H54 (cell line): ENCODE measurements around the gene SEPTIN6.
A peak's percentile ranks its signal among the peaks of the same experiment; 100 is the strongest.

ENCODE experiments used
- DNase-seq: peaks from one replicate; pipeline ENCODE4 v3.0.0; 2011; ENCODE audit warnings: low spot score, mixed read lengths; ENCODE audit not compliant: insufficient read length
- FAIRE-seq: peaks from 3 replicates; lab custom pipeline; 2011; peaks lifted over from hg19 to GRCh38; lab: Jason Lieb, UNC
- POLR2A ChIP-seq: IDR thresholded peaks from 2 replicates; pipeline ENCODE4 v1.6.1; 2011; ENCODE audit warnings: low read depth, mild to moderate bottlenecking, low read length

SEPTIN6 gene

DNA sequence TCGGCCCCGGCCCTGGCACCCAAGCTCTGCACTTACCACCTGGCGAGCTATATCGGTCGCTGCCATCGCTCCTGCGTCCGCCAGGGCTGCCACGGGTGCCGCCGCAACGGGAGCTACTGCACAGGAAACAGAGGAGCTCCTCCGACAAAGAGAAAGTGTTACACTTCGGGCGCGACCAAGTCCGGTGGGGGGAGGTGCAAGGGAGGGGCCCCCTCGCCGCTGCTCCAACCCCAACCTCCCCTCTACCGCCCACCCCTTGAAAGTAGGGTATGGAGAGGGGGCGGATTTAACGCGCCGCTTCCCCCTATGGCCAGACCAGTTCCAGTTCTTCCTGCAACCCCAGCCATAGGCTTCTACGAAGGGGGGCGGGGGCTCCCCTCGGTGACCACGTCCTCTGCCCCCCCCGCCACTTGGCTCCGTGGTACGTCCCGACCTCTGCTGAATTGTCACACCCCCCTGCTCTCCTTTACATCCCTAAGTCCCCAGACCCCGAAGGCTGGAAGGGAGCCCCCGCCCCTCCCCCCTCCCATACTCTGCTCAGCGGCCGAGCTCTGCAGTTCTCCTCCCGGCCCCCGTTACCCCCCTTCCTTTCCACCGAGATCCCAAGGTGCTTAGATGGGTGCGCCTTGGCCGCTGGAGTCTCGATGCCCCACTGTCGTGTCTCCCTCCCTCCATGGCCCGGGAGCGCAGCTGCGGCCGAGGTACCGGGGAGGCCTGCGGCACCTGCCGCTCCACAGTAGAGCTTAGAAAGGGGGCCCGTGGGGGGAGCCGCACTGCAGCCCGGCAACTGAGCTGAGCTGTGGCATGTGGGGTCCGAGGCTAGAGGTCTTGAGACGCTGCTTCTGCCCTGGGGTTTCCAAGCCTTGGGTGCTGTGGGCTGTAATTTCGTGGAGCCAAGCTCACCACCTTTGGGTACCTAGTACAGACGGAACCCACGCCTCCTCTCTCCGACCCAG lies at the start of gene SEPTIN6:
Gene SEPTIN6 (minus strand): TSS at position 129 of the 956 bp plus-strand sequence. CDS start 63 bp downstream, at position 66.
- DNase-seq (peak; percentile 53), FAIRE-seq (no peak)
- peak; percentile 63 for TF ChIP-seq POLR2A

GRCh38 chrX:119738742-119739141 lies 45.8 kb upstream of the SEPTIN6 start:
- DNase-seq (no peak), FAIRE-seq (no peak)
- TF ChIP-seq POLR2A = no peak

- no peak for TF ChIP-seq POLR2A
- DNase-seq = no peak
Measured at GRCh38 chrX:119736206-119736764, 43.3 kb upstream of the SEPTIN6 start.

GRCh38 chrX:119735467-119735866 lies 42.5 kb upstream of the SEPTIN6 start:
- FAIRE-seq = no peak
- TF ChIP-seq POLR2A = no peak
- DNase-seq = no peak

More at GRCh38 chrX:119736206-119736764, 43.3 kb upstream of the SEPTIN6 start:
- FAIRE-seq = no peak

- TF ChIP-seq POLR2A = no peak
- FAIRE-seq = no peak
- DNase-seq = no peak
Measured at GRCh38 chrX:119734897-119735339, 42.0 kb upstream of the SEPTIN6 start.

DNA sequence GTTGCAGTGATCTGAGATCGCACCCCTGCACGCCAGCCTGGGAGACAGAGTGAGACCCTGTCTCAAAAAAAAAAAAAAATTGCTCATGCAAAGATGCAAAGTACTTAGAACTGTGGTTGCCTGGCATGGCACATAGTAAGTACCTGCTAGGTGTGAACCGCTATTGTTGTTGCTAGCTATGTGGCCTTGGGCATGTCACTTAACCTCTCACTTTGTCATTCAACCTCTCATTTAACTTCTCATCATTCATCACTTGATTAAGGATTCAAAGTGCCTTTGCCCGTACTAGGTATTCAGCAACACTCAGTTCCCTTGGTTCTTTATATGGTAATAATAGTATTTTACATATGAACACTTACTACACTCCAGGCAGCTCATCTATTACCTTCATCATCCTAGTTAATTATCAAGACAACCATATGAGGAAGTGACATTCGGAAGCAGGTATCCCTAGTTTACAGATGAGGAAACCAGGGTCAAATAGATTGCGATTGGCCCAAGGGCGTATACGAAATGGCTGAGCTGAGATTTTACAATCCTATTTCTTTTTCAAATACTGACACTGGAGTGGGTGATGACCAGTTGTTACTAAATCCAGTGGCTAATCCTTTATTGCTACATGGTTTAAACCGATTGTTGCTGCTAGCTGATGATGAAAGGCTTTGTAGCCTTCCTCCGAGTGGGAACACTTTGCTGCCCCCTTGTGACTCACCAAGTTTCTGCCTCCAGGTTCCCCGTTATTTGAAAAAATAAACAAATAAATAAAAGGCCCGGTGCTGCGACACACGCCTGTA lies 36.6 kb upstream of the SEPTIN6 start:
- no peak for TF ChIP-seq POLR2A
- peak; percentile 30 for DNase-seq
- FAIRE-seq = no peak

DNA sequence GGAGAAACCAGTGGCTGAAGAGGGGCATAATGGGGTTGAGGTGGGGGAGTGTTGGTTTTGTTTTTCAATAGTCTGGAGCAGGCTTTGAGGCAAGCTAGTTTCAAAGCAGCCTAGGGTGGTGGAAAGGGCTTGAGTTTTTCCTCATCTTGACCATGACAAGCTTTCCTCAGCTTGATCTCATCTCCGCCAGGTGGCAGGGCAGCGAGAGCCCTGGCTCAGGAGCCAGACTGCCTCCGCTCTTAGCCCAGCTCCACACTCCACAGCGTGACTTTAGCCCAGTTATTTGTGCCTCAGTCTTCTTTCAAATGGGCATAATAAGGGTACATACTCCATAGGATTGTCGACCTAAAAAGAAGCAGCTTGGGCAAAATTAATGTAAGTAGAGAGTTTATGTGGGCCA lies 35.5 kb upstream of the SEPTIN6 start:
- DNase-seq = no peak
- no peak for TF ChIP-seq POLR2A
- FAIRE-seq = no peak

GRCh38 chrX:119726900-119727555 lies 34.1 kb upstream of the SEPTIN6 start:
- no peak for TF ChIP-seq POLR2A
- DNase-seq (no peak), FAIRE-seq (no peak)

DNA sequence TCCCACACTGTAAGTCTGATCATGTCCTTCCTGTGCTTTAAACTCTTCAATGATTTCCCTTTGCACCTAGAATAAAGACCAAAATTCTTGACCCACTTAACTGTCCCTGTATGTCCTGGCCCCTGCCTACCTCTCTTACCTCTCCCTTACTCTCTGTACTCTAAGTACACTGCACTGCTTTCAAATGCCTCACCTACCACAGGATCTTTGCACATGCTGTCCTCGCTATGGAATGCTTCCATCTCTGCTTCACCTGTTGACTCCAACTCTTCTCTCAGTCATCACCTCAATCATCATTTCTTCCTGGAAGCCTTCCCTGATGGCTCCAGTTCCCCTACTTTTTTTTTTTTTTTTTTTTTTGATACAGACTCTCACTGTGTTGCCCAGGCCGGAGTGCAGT lies 29.0 kb upstream of the SEPTIN6 start:
- DNase-seq (no peak), FAIRE-seq (no peak)
- no peak for TF ChIP-seq POLR2A

- no peak for TF ChIP-seq POLR2A
- no peak for FAIRE-seq
- no peak for DNase-seq
Measured at GRCh38 chrX:119721487-119721886, 28.5 kb upstream of the SEPTIN6 start.

DNA sequence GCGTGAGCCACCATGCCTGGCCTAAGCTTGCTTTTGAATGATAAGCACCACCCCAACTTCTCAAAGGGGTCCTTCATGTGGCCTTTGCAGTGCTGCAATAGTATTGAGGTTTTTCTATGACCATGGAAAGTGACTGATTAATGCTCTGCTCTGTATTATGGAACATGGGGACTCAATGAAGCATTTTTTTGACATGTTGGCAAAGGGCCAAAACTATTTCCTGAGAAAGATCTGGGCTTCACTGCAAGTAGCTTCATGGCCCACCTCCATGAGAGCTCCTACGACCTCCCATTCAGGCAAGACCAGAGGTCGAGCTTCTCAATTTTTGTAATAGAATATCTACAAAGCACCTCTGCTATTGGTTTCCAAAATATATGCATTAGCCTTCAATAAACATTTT lies 16.7 kb upstream of the SEPTIN6 start:
- DNase-seq (no peak), FAIRE-seq (no peak)
- no peak for TF ChIP-seq POLR2A

DNA sequence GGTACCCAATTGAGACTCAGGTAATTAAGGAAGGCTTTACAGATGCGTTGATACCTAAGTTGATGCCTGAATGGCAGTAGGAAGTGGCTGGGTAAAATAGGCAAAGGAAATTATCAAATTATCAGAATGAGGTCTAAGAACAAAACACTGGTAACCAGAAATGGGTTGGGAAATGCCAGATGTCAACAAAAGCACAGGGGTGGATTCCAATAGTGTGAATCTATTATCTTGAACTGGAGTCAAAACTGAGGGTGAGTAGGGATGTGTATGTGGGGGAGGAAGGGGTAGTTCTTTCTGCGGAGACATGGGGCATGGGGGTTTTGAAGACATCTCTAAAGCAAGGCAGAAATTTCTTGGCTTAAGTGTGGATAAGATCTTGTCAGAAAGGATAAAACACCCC lies 16.0 kb upstream of the SEPTIN6 start:
- no peak for FAIRE-seq
- DNase-seq = no peak
- TF ChIP-seq POLR2A = no peak

GRCh38 chrX:119706616-119707015 lies 13.6 kb upstream of the SEPTIN6 start:
- FAIRE-seq = no peak
- no peak for TF ChIP-seq POLR2A
- no peak for DNase-seq
